Measurements from ENCODE around the gene CNBD2.

The CNBD2 gene

DNA sequence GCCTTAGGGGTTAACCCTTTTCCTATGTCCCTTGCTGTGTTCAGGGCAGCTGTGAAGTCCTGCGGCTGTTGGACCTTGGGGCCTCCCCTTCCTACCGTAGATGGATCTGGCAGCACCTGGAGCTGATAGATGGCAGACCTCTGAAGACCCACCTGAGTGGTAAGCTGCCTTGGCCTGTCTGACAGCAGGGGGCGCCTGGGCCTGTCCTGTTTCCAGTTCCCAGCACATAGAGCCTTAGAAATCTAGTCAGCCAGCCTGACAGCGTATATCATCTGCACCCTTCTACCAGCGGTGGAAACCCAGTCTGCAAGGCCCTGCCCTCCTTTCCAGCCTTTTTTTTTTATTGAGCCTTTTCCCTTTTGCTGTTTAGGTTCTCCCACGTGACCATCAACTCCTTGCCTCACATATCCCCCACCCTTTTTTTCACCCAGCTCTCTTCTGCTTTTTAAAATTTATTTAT, 26.6 kb downstream of the CNBD2 start (continued):
- TF ChIP-seq, protein P1, sequence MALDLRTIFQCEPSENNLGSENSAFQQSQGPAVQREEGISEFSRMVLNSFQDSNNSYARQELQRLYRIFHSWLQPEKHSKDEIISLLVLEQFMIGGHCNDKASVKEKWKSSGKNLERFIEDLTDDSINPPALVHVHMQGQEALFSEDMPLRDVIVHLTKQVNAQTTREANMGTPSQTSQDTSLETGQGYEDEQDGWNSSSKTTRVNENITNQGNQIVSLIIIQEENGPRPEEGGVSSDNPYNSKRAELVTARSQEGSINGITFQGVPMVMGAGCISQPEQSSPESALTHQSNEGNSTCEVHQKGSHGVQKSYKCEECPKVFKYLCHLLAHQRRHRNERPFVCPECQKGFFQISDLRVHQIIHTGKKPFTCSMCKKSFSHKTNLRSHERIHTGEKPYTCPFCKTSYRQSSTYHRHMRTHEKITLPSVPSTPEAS (tag by site-specific recombination; IDR thresholded peaks at IDR 0.05) = no peak
- TF ChIP-seq ZNF391 (tag by site-specific recombination; IDR thresholded peaks at IDR 0.05; ENCODE audit: borderline replicate concordance, low read depth) = 0 out of 2 replicates have a peak, but pooled peaks have one; percentile 29
- no peak for TF ChIP-seq MYNN (tag by site-specific recombination; IDR thresholded peaks at IDR 0.05; ENCODE audit: borderline replicate concordance)
- TF ChIP-seq ZNF214 (tag by site-specific recombination; IDR thresholded peaks at IDR 0.05; ENCODE audit: borderline replicate concordance) = no peak
- TF ChIP-seq ZFP37 (tag by site-specific recombination; IDR thresholded peaks at IDR 0.05) = no peak
- TF ChIP-seq ZBTB8A (tag by site-specific recombination; IDR thresholded peaks at IDR 0.05) = 0 out of 2 replicates have a peak, but pooled peaks have one; percentile 30
- TF ChIP-seq ZNF548 (tag by site-specific recombination; IDR thresholded peaks at IDR 0.05) = no peak
- no peak for TF ChIP-seq ZNF529 (tag by site-specific recombination; IDR thresholded peaks at IDR 0.05; ENCODE audit: insufficient replicate concordance)
- TF ChIP-seq BCL11A (tag by site-specific recombination; IDR thresholded peaks at IDR 0.05; ENCODE audit: low read depth) = no peak
- TF ChIP-seq, protein P2, sequence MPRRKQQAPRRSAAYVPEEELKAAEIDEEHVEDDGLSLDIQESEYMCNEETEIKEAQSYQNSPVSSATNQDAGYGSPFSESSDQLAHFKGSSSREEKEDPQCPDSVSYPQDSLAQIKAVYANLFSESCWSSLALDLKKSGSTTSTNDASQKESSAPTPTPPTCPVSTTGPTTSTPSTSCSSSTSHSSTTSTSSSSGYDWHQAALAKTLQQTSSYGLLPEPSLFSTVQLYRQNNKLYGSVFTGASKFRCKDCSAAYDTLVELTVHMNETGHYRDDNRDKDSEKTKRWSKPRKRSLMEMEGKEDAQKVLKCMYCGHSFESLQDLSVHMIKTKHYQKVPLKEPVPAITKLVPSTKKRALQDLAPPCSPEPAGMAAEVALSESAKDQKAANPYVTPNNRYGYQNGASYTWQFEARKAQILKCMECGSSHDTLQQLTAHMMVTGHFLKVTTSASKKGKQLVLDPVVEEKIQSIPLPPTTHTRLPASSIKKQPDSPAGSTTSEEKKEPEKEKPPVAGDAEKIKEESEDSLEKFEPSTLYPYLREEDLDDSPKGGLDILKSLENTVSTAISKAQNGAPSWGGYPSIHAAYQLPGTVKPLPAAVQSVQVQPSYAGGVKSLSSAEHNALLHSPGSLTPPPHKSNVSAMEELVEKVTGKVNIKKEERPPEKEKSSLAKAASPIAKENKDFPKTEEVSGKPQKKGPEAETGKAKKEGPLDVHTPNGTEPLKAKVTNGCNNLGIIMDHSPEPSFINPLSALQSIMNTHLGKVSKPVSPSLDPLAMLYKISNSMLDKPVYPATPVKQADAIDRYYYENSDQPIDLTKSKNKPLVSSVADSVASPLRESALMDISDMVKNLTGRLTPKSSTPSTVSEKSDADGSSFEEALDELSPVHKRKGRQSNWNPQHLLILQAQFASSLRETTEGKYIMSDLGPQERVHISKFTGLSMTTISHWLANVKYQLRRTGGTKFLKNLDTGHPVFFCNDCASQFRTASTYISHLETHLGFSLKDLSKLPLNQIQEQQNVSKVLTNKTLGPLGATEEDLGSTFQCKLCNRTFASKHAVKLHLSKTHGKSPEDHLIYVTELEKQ (tag by site-specific recombination; IDR thresholded peaks at IDR 0.05; ENCODE audit: borderline replicate concordance) = no peak
- TF ChIP-seq KLF8 (tag by site-specific recombination; IDR thresholded peaks at IDR 0.05) = peak; percentile 95
- no peak for TF ChIP-seq ZSCAN16 (tag by site-specific recombination; IDR thresholded peaks at IDR 0.05)
- TF ChIP-seq, protein P3, sequence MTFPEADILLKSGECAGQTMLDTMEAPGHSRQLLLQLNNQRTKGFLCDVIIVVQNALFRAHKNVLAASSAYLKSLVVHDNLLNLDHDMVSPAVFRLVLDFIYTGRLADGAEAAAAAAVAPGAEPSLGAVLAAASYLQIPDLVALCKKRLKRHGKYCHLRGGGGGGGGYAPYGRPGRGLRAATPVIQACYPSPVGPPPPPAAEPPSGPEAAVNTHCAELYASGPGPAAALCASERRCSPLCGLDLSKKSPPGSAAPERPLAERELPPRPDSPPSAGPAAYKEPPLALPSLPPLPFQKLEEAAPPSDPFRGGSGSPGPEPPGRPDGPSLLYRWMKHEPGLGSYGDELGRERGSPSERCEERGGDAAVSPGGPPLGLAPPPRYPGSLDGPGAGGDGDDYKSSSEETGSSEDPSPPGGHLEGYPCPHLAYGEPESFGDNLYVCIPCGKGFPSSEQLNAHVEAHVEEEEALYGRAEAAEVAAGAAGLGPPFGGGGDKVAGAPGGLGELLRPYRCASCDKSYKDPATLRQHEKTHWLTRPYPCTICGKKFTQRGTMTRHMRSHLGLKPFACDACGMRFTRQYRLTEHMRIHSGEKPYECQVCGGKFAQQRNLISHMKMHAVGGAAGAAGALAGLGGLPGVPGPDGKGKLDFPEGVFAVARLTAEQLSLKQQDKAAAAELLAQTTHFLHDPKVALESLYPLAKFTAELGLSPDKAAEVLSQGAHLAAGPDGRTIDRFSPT (tag by site-specific recombination; IDR thresholded peaks at IDR 0.05) = no peak
- TF ChIP-seq KLF1 (tag by site-specific recombination; IDR thresholded peaks at IDR 0.05) = peak; percentile 89
- TF ChIP-seq ZNF571 (tag by site-specific recombination; IDR thresholded peaks at IDR 0.05) = no peak
- TF ChIP-seq, protein P4, sequence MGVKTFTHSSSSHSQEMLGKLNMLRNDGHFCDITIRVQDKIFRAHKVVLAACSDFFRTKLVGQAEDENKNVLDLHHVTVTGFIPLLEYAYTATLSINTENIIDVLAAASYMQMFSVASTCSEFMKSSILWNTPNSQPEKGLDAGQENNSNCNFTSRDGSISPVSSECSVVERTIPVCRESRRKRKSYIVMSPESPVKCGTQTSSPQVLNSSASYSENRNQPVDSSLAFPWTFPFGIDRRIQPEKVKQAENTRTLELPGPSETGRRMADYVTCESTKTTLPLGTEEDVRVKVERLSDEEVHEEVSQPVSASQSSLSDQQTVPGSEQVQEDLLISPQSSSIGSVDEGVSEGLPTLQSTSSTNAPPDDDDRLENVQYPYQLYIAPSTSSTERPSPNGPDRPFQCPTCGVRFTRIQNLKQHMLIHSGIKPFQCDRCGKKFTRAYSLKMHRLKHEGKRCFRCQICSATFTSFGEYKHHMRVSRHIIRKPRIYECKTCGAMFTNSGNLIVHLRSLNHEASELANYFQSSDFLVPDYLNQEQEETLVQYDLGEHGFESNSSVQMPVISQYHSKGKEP (tag by site-specific recombination; IDR thresholded peaks at IDR 0.05) = no peak
- TF ChIP-seq HOXA7 (CRISPR knock-in tag; IDR thresholded peaks at IDR 0.05; ENCODE audit: borderline replicate concordance) = no peak
- TF ChIP-seq MEIS1 (CRISPR knock-in tag; IDR thresholded peaks at IDR 0.05; ENCODE audit: borderline replicate concordance) = no peak
- no peak for TF ChIP-seq ZNF473 (tag by site-specific recombination; IDR thresholded peaks at IDR 0.05)
- TF ChIP-seq ZNF707 (tag by site-specific recombination; IDR thresholded peaks at IDR 0.05) = no peak
- TF ChIP-seq GLIS1 (tag by site-specific recombination; IDR thresholded peaks at IDR 0.05) = no peak
- TF ChIP-seq ZNF843 (tag by site-specific recombination; IDR thresholded peaks at IDR 0.05) = no peak
- TF ChIP-seq ZNF114 (tag by site-specific recombination; IDR thresholded peaks at IDR 0.05) = no peak
- TF ChIP-seq ZBTB20 (tag by site-specific recombination; IDR thresholded peaks at IDR 0.05) = no peak
- TF ChIP-seq, protein P5, sequence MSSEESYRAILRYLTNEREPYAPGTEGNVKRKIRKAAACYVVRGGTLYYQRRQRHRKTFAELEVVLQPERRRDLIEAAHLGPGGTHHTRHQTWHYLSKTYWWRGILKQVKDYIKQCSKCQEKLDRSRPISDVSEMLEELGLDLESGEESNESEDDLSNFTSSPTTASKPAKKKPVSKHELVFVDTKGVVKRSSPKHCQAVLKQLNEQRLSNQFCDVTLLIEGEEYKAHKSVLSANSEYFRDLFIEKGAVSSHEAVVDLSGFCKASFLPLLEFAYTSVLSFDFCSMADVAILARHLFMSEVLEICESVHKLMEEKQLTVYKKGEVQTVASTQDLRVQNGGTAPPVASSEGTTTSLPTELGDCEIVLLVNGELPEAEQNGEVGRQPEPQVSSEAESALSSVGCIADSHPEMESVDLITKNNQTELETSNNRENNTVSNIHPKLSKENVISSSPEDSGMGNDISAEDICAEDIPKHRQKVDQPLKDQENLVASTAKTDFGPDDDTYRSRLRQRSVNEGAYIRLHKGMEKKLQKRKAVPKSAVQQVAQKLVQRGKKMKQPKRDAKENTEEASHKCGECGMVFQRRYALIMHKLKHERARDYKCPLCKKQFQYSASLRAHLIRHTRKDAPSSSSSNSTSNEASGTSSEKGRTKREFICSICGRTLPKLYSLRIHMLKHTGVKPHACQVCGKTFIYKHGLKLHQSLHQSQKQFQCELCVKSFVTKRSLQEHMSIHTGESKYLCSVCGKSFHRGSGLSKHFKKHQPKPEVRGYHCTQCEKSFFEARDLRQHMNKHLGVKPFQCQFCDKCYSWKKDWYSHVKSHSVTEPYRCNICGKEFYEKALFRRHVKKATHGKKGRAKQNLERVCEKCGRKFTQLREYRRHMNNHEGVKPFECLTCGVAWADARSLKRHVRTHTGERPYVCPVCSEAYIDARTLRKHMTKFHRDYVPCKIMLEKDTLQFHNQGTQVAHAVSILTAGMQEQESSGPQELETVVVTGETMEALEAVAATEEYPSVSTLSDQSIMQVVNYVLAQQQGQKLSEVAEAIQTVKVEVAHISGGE (tag by site-specific recombination; conservative IDR thresholded peaks at IDR 0.05; ENCODE audit: low read depth) = no peak
- no peak for TF ChIP-seq ZNF223 (tag by site-specific recombination; IDR thresholded peaks at IDR 0.05)
- TF ChIP-seq, protein P6, sequence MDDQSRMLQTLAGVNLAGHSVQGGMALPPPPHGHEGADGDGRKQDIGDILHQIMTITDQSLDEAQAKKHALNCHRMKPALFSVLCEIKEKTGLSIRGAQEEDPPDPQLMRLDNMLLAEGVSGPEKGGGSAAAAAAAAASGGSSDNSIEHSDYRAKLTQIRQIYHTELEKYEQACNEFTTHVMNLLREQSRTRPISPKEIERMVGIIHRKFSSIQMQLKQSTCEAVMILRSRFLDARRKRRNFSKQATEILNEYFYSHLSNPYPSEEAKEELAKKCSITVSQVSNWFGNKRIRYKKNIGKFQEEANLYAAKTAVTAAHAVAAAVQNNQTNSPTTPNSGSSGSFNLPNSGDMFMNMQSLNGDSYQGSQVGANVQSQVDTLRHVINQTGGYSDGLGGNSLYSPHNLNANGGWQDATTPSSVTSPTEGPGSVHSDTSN (CRISPR knock-in tag; IDR thresholded peaks at IDR 0.05) = no peak
- no peak for TF ChIP-seq ZNF747 (tag by site-specific recombination; IDR thresholded peaks at IDR 0.05)
